DMS 273 (cell line): ENCODE data around the gene ADAMTS4.

Experiments
- DNase-seq: peaks from one replicate; lab custom pipeline; 2025; ENCODE audit not compliant: unreplicated experiment; lab: John Stamatoyannopoulos, UW

The ADAMTS4 gene

GRCh38 chr1:161175771-161176453, 22.9 kb downstream of the ADAMTS4 start:
- no peak for DNase-seq

DNA sequence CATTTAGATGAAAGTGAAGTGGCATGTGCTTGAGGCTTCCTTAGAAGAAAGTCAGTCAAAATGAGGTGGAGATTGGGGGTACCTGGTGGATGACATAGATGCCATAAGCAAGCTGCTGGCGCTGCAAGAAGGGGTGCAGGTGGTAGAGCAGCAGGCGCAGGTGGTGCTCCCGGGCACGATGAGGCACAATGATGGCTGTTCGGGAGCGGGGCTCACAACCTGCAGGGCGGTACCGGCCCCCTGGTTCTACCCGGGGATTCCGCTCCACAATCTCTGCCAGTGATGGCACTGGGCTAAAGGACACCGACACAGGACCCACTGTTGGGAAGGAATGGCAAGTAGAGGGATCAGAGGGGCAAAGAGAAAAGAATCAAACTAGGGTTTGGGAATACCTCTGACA, 23.9 kb downstream of the ADAMTS4 start:
- DNase-seq: no peak

DNA sequence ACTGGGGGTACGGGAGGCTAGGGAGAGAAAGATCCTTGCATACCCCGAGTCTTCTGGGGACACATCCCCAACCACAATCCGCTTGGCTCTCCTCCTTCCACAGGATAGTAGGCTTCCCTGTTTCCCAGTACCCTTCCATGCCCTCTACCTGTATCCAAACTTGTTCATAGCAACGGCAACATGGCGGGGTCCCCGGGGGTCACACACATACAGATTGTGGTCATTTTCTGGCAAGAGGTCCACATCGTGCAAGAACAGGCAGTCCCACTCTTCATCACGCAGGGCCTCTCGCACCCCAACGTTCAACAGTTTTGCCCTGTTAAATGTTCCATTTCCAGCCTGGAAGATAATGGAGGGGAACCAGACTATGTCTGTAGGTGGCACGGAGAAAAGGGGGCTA, 25.1 kb downstream of the ADAMTS4 start:
- DNase-seq: no peak

DNA sequence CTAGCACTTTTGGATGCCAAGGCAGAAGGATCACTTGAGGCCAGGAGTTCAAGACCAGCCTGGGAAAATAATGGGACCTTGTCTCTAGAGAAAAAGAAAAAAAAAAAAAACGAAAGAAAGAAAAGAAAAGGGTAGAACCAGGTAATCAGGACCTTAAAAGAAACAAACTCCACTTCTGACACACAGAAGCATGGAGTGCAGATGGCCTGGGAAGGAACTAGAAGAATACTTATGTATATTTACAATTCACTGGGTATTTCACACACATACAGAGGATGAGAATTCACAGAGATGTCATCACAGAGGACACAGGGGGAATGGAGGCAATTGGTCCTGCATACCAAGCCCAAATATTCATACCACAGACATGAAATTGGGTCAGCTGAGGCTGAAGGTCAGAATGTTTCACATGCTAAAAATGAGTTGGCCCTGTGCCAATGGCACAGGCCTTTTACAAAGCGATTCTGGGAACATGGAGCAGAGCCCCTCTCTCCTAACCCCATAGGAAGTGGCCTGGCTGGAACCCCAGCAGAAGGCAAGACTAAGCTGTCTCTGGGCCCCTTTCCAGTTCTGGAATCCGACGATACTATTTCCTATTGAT, 26.0 kb downstream of the ADAMTS4 start:
- peak; percentile 19 for DNase-seq

DNA sequence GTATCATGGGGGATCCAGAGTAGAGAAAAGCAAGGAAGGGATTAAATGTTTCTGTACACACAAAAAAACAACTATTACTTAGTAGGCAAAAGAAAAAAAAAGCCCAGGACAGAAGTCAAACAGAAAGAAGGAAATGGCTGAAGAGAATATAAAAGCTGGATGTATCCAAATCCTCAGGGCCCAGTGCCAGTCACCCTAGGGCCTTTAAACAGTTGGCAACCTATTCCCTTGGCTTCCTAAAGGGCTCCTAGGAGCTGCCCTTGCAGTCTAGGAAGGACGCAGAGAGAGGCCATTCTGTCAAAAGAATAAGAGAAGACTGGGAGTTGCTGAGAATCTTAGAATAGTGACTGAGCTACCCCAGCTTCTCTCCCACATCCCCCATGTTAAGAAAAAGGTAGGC, 26.5 kb downstream of the ADAMTS4 start:
- DNase-seq: no peak

- no peak for DNase-seq
Observed at GRCh38 chr1:161171696-161172095, 27.2 kb downstream of the ADAMTS4 start.

- peak; percentile 43 for DNase-seq
Observed at GRCh38 chr1:161171191-161171590, 27.7 kb downstream of the ADAMTS4 start.

GRCh38 chr1:161168906-161169305, 29.9 kb downstream of the ADAMTS4 start:
- no peak for DNase-seq

DNA sequence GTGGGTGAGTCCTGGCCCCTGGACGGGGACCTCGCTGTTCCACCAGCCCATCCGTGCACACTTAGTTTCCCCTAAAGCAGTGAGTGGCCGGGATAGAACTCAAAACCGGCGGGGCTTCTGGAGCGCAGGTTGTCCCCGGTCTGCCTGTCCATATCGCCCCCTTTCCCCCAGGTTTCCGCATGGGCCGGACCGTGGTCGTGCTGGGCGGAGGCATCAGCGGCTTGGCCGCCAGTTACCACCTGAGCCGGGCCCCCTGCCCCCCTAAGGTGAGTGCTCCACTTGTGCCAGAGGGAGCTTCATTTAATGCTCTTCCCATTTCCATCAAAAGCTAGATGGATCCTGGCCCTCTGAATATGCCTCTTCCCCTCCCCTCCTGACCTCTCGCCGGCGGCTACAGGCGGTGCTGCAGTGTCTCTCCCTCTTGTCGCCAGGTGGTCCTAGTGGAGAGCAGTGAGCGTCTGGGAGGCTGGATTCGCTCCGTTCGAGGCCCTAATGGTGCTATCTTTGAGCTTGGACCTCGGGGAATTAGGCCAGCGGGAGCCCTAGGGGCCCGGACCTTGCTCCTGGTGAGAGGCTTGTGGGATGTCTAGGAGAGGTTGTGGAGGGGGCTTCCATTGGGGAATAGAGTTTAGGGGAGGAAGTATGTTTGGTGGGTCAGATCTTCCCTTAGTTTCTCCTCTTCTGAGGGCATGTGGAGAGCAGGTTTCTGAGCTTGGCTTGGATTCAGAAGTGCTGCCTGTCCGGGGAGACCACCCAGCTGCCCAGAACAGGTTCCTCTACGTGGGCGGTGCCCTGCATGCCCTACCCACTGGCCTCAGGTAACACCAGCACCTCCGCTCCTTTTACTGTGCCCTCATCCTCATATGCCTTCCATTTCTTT, 31.9 kb downstream of the ADAMTS4 start:
- peak; percentile 66 for DNase-seq

DNA sequence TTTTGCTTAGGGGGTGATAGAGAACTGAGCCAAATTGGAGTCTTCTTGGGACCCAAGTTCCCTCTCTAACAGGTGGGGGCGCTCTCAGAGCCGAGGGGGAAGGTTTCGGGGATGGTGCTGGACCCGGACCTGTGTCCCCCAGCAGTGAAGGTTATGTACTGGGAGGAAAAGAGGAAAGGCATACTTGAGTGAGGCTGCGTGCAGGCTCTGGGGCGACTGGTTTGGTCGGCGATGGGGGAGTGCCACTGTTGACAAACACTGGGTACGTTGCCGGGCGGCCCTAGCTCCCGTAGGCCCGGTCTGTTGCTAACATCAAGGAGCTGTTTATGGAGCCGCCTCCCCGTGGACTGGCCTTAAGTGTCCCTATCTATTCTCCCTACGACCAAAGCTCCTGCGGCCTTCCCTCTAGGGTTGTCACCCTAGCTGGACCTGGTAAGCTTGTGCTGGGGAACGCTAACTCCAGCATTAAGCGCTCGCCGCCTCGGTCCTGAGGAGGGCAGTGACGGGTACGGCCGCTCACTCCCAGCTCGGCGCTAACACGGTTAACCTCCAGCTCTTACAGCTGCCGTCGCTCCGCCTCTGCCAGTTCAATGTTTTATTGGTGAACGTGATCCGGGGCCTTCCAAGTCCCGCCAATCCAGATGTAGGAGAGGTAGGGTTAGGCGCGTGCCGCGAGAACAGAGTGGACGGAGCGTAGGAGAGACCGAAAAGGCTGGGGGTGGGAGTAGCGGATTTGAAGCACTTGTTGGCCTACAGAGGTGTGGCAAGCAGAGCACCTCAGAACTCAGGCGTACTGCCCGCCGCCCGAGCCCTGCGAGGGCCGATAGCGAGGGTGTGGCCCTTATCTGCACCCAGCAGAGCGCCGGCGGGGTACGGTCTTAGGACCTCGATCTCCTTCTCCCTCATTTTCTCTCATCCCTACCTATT, 32.8 kb downstream of the ADAMTS4 start, which contains the start of gene PPOX:
Gene PPOX (plus strand): TSS at position 685 of the 927 bp plus-strand sequence. CDS start 422 bp downstream, outside the sequence.
- DNase-seq: peak; percentile 99

DNA sequence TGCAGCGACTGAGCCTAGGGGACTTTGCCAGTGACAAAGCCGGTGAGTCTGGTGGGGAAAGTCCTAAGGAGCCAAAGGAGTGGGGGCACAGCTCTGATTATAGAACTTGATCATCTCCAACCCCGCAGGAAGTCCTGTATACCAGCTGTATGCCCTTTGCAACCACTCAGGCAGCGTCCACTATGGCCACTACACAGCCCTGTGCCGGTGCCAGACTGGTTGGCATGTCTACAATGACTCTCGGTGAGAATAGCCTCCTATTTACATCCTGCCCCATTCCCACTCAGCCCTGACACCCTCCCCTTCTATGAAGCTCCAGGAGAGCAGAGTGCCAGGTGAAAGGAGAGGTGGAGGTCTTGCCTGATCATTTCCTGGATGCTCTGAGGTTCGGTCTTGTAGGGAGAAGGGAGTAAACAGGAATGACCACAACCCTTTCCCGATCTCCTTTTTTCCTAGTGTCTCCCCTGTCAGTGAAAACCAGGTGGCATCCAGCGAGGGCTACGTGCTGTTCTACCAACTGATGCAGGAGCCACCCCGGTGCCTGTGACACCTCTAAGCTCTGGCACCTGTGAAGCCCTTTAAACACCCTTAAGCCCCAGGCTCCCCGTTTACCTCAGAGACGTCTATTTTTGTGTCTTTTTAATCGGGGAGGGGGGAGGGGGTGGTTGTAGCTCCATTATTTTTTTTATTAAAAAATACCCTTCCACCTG, 33.8 kb downstream of the ADAMTS4 start:
- DNase-seq: no peak

- DNase-seq: no peak
Observed at GRCh38 chr1:161163793-161164192, 35.1 kb downstream of the ADAMTS4 start.

GRCh38 chr1:161162806-161163205, 36.0 kb downstream of the ADAMTS4 start:
- no peak for DNase-seq

DNA sequence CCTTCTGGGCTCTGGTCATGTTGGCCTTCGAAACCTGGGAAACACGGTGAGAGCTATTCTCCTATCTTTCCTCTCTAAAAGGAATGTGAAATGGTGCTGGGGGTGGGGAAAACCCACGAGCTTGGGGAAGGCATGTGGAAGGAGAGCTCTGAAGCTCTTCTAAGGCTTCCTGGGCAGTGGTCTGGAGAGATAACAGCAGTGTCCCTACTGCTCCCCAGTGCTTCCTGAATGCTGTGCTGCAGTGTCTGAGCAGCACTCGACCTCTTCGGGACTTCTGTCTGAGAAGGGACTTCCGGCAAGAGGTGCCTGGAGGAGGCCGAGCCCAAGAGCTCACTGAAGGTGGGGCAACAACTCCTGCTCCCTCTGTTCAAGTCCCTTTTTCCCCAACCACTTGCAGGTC, 36.8 kb downstream of the ADAMTS4 start:
- DNase-seq: no peak

- no peak for DNase-seq
Observed at GRCh38 chr1:161161652-161162051, 37.2 kb downstream of the ADAMTS4 start.

- DNase-seq: no peak
Observed at GRCh38 chr1:161160671-161161145, 38.1 kb downstream of the ADAMTS4 start.

GRCh38 chr1:161159913-161160243, 39.0 kb downstream of the ADAMTS4 start:
- DNase-seq: no peak

- DNase-seq: peak; percentile 97
Observed at GRCh38 chr1:161159087-161159912, 39.6 kb downstream of the ADAMTS4 start, which contains the start of gene USP21. Gene USP21, plus strand, starts transcription at chr1:161159500. Its CDS starts 1,141 bp downstream, at chr1:161160641.
